OCI-LY1 (cell line): ENCODE measurements around the gene ARHGAP28.

Source experiments
- H2AFZ ChIP-seq: fragments of 200-600 bp; sonication (generic), shearing (Covaris generic); 2 replicates; pipeline ENCODE4 v1.6.0; 2014; ENCODE audit warnings: antibody characterized with exemption, mild to moderate bottlenecking, low read length
- H3F3A ChIP-seq: fragments of 200-600 bp; sonication (generic), shearing (Covaris generic); 2 replicates; pipeline ENCODE4 v1.6.0; 2014; ENCODE audit warnings: mild to moderate bottlenecking, antibody characterized with exemption, low read length, moderate library complexity; ENCODE audit not compliant: insufficient read depth
- H3K27ac ChIP-seq: fragments of 200-600 bp; sonication (generic); 2 replicates; pipeline ENCODE4 v1.5.1; 2014; ENCODE audit warnings: low read length, mixed run types, mild to moderate bottlenecking, low read depth; ENCODE audit not compliant: poor library complexity, severe bottlenecking
- H3K27me3 ChIP-seq: fragments of 200-600 bp; sonication (generic); 2 replicates; pipeline ENCODE4 v1.6.0; 2014; ENCODE audit warnings: antibody characterized with exemption, mild to moderate bottlenecking, low read length, moderate library complexity; ENCODE audit not compliant: insufficient read depth
- H3K36me3 ChIP-seq: fragments of 200-600 bp; sonication (generic); 2 replicates; pipeline ENCODE4 v1.6.1; 2014; ENCODE audit warnings: mild to moderate bottlenecking, antibody characterized with exemption, low read length, moderate library complexity, mixed read lengths; ENCODE audit not compliant: insufficient read depth
- H3K4me1 ChIP-seq: fragments of 200-600 bp; sonication (generic); 2 replicates; pipeline ENCODE4 v1.5.1; 2014; ENCODE audit warnings: mild to moderate bottlenecking, low read length, moderate library complexity; ENCODE audit not compliant: insufficient read depth, severe bottlenecking
- H3K4me2 ChIP-seq: fragments of 200-600 bp; sonication (generic), shearing (Covaris generic); 2 replicates; pipeline ENCODE4 v1.6.1; 2014; ENCODE audit warnings: low read length
- H3K4me3 ChIP-seq: fragments of 200-600 bp; sonication (generic); 2 replicates; pipeline ENCODE4 v1.5.1; 2014; ENCODE audit warnings: low read length, low read depth, mild to moderate bottlenecking, mixed read lengths; ENCODE audit not compliant: poor library complexity, severe bottlenecking
- H3K79me2 ChIP-seq: fragments of 200-600 bp; shearing (Covaris generic); 2 replicates; pipeline ENCODE4 v1.6.1; 2016; ENCODE audit warnings: mixed run types, low read length, mixed read lengths; ENCODE audit not compliant: insufficient read depth
- H3K9ac ChIP-seq: fragments of 200-600 bp; sonication (generic), shearing (Covaris generic); 2 replicates; pipeline ENCODE4 v1.6.1; 2014; ENCODE audit warnings: mild to moderate bottlenecking, low read length, mixed read lengths
- H3K9me2 ChIP-seq: fragments of 200-600 bp; sonication (generic), shearing (Covaris generic); 2 replicates; pipeline ENCODE4 v1.6.1; 2014; ENCODE audit warnings: low read depth, mild to moderate bottlenecking, low read length, mixed read lengths
- H3K9me3 ChIP-seq: fragments of 200-600 bp; shearing (Covaris generic); 2 replicates; pipeline ENCODE4 v1.6.1; 2014; ENCODE audit warnings: low read length, mixed read lengths
- H4K20me1 ChIP-seq: fragments of 200-600 bp; sonication (generic), shearing (Covaris generic); 2 replicates; pipeline ENCODE4 v1.6.0; 2016; ENCODE audit warnings: mild to moderate bottlenecking, low read length; ENCODE audit not compliant: insufficient read depth
- EZH2 ChIP-seq: fragments of 200-600 bp; sonication (generic), shearing (Covaris generic); IDR thresholded peaks from 2 replicates; pipeline ENCODE4 v1.8.0; 2017; ENCODE audit warnings: borderline replicate concordance, mixed run types, mild to moderate bottlenecking, antibody characterized with exemption, low read length, moderate library complexity, mixed read lengths
- TF ChIP-seq, protein P1 (sequence below): fragments of 200-600 bp; sonication (generic), shearing (Covaris generic); IDR thresholded peaks from 2 replicates; pipeline ENCODE4 v1.5.1; 2017; ENCODE audit warnings: mild to moderate bottlenecking, antibody characterized with exemption, low read length, moderate library complexity, mixed read lengths

ARHGAP28 gene

DNA sequence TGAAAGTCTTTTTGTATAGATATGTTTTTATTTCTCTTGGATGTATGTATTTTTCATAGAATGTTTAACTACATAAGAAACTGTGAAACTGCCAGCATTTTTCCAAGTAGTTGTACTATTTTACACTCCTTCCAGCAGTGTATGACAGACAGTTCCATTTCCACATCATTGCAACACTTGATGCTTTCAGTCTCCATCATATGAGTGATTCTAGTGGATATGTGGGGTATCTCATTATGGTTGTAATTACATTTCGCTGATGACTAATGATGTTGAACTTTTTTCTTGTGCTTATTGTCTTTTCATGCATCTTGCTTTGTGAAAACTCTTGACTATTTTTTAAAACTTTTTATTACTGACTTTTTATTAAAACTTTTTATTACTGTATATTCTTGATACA is 101.4 kb downstream of the ARHGAP28 start:
- TF ChIP-seq EZH2 = no peak
- TF ChIP-seq, protein P1, sequence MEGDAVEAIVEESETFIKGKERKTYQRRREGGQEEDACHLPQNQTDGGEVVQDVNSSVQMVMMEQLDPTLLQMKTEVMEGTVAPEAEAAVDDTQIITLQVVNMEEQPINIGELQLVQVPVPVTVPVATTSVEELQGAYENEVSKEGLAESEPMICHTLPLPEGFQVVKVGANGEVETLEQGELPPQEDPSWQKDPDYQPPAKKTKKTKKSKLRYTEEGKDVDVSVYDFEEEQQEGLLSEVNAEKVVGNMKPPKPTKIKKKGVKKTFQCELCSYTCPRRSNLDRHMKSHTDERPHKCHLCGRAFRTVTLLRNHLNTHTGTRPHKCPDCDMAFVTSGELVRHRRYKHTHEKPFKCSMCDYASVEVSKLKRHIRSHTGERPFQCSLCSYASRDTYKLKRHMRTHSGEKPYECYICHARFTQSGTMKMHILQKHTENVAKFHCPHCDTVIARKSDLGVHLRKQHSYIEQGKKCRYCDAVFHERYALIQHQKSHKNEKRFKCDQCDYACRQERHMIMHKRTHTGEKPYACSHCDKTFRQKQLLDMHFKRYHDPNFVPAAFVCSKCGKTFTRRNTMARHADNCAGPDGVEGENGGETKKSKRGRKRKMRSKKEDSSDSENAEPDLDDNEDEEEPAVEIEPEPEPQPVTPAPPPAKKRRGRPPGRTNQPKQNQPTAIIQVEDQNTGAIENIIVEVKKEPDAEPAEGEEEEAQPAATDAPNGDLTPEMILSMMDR = no peak
- Histone ChIP-seq H3F3A (no peaks in the 10 kb centered on the region), H3K9ac (no peak overlapping the region), H3K4me1 (no peaks in the 10 kb centered on the region), H3K4me2 (no peak overlapping the region), H2AFZ (no peak overlapping the region), H4K20me1 (no peaks in the 10 kb centered on the region), H3K4me3 (no peak overlapping the region), H3K79me2 (no peaks in the 10 kb centered on the region), H3K9me2 (no peaks in the 10 kb centered on the region), H3K27ac (no peak overlapping the region), H3K9me3 (no peaks in the 10 kb centered on the region), H3K36me3 (no peaks in the 10 kb centered on the region), H3K27me3 (no peaks in the 10 kb centered on the region)

DNA sequence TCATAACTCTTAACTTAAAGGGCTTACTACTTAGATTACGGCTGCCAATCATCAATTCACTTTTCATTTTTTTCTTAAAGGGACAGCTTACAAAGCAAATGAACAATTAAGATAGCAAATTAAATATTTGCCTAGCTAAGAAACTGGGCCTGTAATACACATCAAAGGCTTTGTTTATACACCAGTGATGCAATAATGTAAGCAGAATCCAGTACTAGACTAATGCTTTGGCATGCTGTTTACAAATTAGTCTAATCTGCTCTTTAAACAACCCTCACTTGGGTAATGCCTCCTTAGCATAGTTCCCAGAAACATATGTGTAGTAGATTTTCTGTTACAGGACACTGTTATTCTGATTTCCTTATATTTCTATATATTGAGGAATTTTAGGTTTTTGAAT is 105.8 kb downstream of the ARHGAP28 start:
- Histone ChIP-seq H4K20me1 (no peaks in the 10 kb centered on the region), H3K27me3 (no peaks in the 10 kb centered on the region), H3F3A (no peaks in the 10 kb centered on the region), H3K79me2 (no peaks in the 10 kb centered on the region), H3K9me2 (no peaks in the 10 kb centered on the region), H3K9ac (no peak overlapping the region), H2AFZ (no peak overlapping the region), H3K27ac (no peak overlapping the region), H3K36me3 (no peaks in the 10 kb centered on the region), H3K4me3 (no peak overlapping the region), H3K4me2 (no peak overlapping the region), H3K9me3 (no peaks in the 10 kb centered on the region), H3K4me1 (no peaks in the 10 kb centered on the region)
- TF ChIP-seq, protein P1 = no peak
- no peak for TF ChIP-seq EZH2

DNA sequence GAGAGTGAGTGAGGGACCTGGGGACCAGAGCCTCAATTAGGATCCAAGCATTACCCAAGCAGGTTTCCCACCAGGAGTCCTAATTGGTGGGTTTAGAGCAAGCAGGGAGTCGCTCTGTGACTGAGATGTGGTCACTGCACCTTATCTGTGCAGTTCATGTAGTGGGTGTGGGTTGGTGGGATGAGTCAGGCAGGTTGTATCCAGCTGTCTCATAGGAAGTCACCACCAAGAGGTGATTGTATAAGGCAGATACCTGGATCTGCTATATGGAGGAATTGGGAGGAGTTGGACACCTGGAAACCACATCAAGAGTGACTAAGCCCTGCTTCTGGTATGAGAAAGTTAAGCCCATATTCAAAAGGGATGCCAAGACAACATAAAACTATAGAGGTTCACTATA is 106.8 kb downstream of the ARHGAP28 start:
- Histone ChIP-seq H3K4me1 (no peaks in the 10 kb centered on the region), H3K9me3 (no peaks in the 10 kb centered on the region), H3F3A (no peaks in the 10 kb centered on the region), H4K20me1 (no peaks in the 10 kb centered on the region), H3K27ac (no peak overlapping the region), H3K36me3 (no peaks in the 10 kb centered on the region), H3K9ac (no peak overlapping the region), H3K27me3 (no peaks in the 10 kb centered on the region), H3K4me3 (no peak overlapping the region), H3K9me2 (no peaks in the 10 kb centered on the region), H3K4me2 (no peak overlapping the region), H3K79me2 (no peaks in the 10 kb centered on the region), H2AFZ (no peak overlapping the region)
- TF ChIP-seq, protein P1 = no peak
- no peak for TF ChIP-seq EZH2
